ENCODE measurements around the gene MIGA2. TPM values are rescaled to one million over a fixed set of nuclear protein-coding genes. Genes with fewer than 3 reads are reported as not detected.
"Not testable (repeated sequence)": the region's sequence is repeated elsewhere in the genome, so short reads cannot be mapped to it uniquely, and the experiment has no call there.

MIGA2 gene
- total RNA-seq, 6 experiments from 2014 or later, result 9.1 to 16.4 (median 10.8) TPM

DNA sequence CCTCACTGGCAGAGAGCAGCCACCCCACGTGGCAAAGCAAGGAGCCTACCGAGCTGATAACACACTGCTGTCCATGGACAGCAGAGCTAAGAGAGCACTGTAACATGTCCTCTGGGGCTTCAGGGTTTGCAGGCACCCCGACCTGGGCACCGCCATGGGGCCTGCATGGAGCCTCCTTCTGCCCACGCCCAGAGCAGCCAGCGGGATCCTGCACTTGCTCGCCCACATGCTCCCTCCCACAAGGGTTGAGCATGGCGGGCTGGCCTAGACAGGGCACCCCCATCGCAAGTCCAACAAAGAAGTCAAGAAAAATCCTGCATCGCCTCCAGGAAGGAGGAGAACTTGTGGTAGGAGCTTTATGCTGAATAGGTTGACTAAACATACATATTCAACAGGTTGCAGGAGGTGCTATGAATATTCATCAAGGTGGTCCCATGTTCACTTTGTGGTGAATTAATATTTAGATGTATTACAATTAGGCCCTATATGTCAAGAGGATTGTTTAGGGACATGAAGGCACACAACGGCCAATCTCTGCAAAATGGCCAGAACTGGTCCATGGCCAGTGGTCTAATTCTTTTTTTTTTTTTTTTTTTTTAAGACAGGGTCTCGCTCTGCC is 3.8 kb upstream of the MIGA2 start:
- ATAC-seq, result no peak
- no peak overlapping the region for H3K4me3 ChIP-seq
- H3K27me3 ChIP-seq, result no peaks in the 10 kb centered on the region
- H3K9me3 ChIP-seq, result no peaks in the 10 kb centered on the region
- H3K4me1 ChIP-seq, result peaks cover 0 to 14% (median 5%) of the 10 kb centered on the region in 4 donors
- H3K27ac ChIP-seq, result no peak overlapping the region
- TF ChIP-seq, protein P1, sequence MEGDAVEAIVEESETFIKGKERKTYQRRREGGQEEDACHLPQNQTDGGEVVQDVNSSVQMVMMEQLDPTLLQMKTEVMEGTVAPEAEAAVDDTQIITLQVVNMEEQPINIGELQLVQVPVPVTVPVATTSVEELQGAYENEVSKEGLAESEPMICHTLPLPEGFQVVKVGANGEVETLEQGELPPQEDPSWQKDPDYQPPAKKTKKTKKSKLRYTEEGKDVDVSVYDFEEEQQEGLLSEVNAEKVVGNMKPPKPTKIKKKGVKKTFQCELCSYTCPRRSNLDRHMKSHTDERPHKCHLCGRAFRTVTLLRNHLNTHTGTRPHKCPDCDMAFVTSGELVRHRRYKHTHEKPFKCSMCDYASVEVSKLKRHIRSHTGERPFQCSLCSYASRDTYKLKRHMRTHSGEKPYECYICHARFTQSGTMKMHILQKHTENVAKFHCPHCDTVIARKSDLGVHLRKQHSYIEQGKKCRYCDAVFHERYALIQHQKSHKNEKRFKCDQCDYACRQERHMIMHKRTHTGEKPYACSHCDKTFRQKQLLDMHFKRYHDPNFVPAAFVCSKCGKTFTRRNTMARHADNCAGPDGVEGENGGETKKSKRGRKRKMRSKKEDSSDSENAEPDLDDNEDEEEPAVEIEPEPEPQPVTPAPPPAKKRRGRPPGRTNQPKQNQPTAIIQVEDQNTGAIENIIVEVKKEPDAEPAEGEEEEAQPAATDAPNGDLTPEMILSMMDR (IDR thresholded peaks at IDR 0.05), result no peak
- TF ChIP-seq POLR2A (IDR thresholded peaks at IDR 0.05), result no peak
- no peaks in the 10 kb centered on the region for H3K36me3 ChIP-seq
- DNase-seq, result no peak
- 90% methylated on average over 7 of the region's 12 CpGs for WGBS (ENCODE audit: insufficient coverage, low coverage, low lambda C conversion rate, missing lambda C conversion rate)
- intact Hi-C loops (cut with DNase I), result no loop called here

DNA sequence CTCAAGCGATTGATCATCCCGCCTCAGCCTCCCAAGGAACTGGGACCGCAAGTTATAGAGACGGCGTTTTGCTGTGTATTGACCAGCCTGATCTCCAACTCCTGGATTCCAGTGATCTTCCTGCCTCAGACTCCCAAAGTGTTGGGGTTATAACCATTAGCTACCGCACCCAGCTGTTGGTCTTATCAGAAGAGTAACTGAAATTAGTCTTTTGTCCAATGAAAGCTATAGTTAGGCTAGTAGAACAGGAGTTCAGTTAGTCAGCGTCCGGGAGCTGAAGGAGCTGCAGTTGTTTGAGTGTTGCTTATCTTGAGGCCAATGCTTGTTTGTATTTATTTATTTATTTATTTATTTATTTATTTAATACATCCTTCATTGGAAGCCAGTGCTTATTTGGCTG is 3.2 kb upstream of the MIGA2 start:
- no peak overlapping the region for H3K27ac ChIP-seq
- H3K36me3 ChIP-seq, result no peaks in the 10 kb centered on the region
- intact Hi-C loops (cut with DNase I), result no loop called here
- H3K4me1 ChIP-seq, result peaks cover 0 to 17% (median 7%) of the 10 kb centered on the region in 4 donors
- no peaks in the 10 kb centered on the region for H3K27me3 ChIP-seq
- H3K4me3 ChIP-seq, result no peak overlapping the region
- 88% methylated on average over 8 of the region's 8 CpGs for WGBS (ENCODE audit: insufficient coverage, low coverage, low lambda C conversion rate, missing lambda C conversion rate)
- no peaks in the 10 kb centered on the region for H3K9me3 ChIP-seq
- no peak for TF ChIP-seq POLR2A (IDR thresholded peaks at IDR 0.05)
- TF ChIP-seq, protein P1 (IDR thresholded peaks at IDR 0.05), result no peak
- no peak for DNase-seq
- ATAC-seq, result no peak

DNA sequence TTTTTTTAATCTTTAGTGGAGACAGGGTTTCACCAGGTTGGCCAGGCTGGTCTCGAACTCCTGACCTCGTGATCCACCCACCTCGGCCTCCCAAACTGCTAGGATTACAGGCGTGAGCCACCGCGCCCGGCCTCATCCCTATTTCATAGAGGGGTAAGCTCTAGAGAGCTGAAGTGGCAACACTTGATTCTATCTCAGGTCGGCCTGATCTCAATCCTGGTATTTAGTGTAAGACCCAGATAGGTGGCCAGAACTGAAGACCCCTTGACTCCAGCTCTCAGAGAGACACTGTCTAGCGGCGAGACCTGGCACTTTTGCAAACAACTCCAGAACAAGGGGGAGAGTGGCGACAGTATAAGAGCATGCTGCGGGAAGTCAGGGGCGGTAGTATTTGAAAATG is 588 bp upstream of the MIGA2 start:
- Histone ChIP-seq H3K4me1 (peaks cover 0 to 17% (median 5%) of the 10 kb centered on the region in 4 donors), H3K27ac (peak overlapping the region in 1 of 3 donors; percentile 56), H3K4me3 (peak overlapping the region; percentile 73 to 99 (median 84))
- H3K27me3 ChIP-seq; DNase-seq; H3K36me3 ChIP-seq; H3K9me3 ChIP-seq; intact Hi-C loops (cut with DNase I): not testable (repeated sequence)
- ATAC-seq, result peak in 3 of 4 donors; percentile 4 to 18 (median 4)
- 34% methylated on average over 11 of the region's 13 CpGs for WGBS (ENCODE audit: insufficient coverage, low coverage, low lambda C conversion rate, missing lambda C conversion rate)

DNA sequence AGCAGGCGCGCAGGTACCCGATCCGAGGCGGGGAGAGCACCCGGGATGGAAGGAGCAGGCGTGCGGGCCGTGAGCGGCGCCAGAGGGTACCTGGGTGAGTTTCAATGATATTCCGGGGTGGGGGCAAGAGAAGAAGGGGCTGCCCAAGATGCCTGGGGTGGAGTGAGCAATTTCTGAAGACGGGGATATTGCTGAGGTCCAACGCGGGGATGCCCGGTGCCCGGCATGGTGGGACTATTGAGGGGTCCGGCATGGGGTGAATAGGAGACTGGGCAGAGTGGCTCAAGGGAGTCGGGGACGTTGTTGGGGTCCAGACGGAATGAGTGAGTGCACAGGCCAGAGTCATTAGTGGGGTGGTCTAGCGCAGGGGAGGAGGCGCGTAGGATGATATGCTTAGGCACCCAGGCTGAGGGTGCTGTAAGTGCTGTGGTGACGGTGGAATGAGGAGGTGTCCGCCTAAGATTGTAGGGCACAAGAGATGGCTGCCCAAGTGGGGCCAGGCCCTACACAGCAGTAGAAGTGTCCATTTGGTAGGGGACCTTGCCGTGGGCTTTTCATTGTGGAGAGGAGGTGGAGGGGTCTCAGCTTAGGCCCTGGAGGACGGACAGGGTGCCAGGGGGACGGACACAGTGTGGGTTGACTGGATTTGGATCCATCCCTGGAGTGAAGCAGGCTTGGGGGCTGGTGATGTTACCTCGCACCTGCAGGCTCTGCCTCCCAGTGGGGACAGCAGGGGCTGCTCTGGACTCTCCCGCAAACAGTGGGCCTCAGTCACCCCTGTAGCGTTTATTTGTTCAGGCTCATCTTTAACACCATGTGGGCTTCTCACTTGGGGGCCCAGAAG is 719 bp downstream of the MIGA2 start:
- no peaks in the 10 kb centered on the region for H3K27me3 ChIP-seq
- peak overlapping the region; percentile 73 to 99 (median 84) for H3K4me3 ChIP-seq
- H3K27ac ChIP-seq, result peak overlapping the region in 2 of 3 donors; percentile 12 to 55
- no peak for TF ChIP-seq POLR2A (IDR thresholded peaks at IDR 0.05)
- TF ChIP-seq, protein P1 (IDR thresholded peaks at IDR 0.05), result no peak
- intact Hi-C loops (cut with DNase I), result no loop called here
- H3K4me1 ChIP-seq, result peaks cover 0 to 17% (median 5%) of the 10 kb centered on the region in 4 donors
- no peaks in the 10 kb centered on the region for H3K9me3 ChIP-seq
- H3K36me3 ChIP-seq, result peaks cover 0 to 13% (median 0%) of the 10 kb centered on the region in 4 donors
- ATAC-seq (no peak), DNase-seq (no peak)
- WGBS (ENCODE audit: insufficient coverage, low coverage, low lambda C conversion rate, missing lambda C conversion rate), result 4% methylated on average over 26 of the region's 32 CpGs

DNA sequence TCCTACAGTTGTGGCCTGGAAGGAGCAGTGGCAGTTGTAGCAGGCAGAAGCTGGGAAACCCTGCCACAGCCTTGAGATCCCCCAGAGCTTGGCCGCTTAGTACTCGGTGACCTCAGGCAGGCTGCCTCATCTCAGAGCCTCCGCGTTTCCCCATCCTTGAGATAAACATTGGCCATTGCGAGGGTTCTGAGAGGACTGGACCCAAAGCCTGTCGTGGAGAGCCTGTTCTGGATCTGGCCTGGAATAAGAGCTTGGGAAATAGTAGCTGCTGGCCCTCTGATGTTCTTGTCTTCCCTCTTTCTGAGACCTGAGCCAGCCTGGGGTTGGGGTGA is 1.3 kb downstream of the MIGA2 start:
- peaks cover 0 to 18% (median 0%) of the 10 kb centered on the region in 4 donors for H3K36me3 ChIP-seq
- H3K27ac ChIP-seq, result peak overlapping the region in 1 of 3 donors; percentile 13
- ATAC-seq (no peak), DNase-seq (no peak)
- no peaks in the 10 kb centered on the region for H3K27me3 ChIP-seq
- WGBS (ENCODE audit: insufficient coverage, low coverage, low lambda C conversion rate, missing lambda C conversion rate), result no CpG with 5 or more reads among the region's 6 CpGs
- TF ChIP-seq, protein P1 (IDR thresholded peaks at IDR 0.05), result no peak
- TF ChIP-seq POLR2A (IDR thresholded peaks at IDR 0.05), result no peak
- no peaks in the 10 kb centered on the region for H3K9me3 ChIP-seq
- peaks cover 0 to 17% (median 5%) of the 10 kb centered on the region in 4 donors for H3K4me1 ChIP-seq
- intact Hi-C loops (cut with DNase I), result no loop called here
- peak overlapping the region in 2 of 3 donors; percentile 73 to 99 for H3K4me3 ChIP-seq
